Trophoblast cell (in vitro differentiated cells and primary cell): Measurements from ENCODE around the gene COL13A1.

Source experiments
- DNase-seq, 2 donors: peaks; one replicate each; pipeline ENCODE4 v3.0.0-alpha.2; 2016
- H2AFZ ChIP-seq: 2 replicates; pipeline ENCODE4 v1.6.1; 2013; ENCODE audit warnings: low read length, moderate library complexity, mild to moderate bottlenecking; ENCODE audit not compliant: insufficient read depth, poor library complexity
- H2AK5ac ChIP-seq: 2 replicates; pipeline ENCODE4 v1.6.1; 2013; ENCODE audit warnings: mild to moderate bottlenecking, low read length
- H2BK120ac ChIP-seq: 2 replicates; pipeline ENCODE4 v1.6.1; 2013; ENCODE audit warnings: low read length, mild to moderate bottlenecking, moderate library complexity; ENCODE audit not compliant: insufficient read depth, poor library complexity
- H2BK12ac ChIP-seq: 2 replicates; pipeline ENCODE4 v1.6.1; 2013; ENCODE audit warnings: mild to moderate bottlenecking, low read length, moderate library complexity
- H2BK5ac ChIP-seq: 2 replicates; pipeline ENCODE4 v1.6.1; 2013; ENCODE audit warnings: low read length, low read depth, moderate library complexity, mild to moderate bottlenecking; ENCODE audit not compliant: poor library complexity
- H3K14ac ChIP-seq: 2 replicates; pipeline ENCODE4 v1.6.1; 2013; ENCODE audit warnings: mild to moderate bottlenecking, low read length
- H3K18ac ChIP-seq: 2 replicates; pipeline ENCODE4 v1.6.1; 2013; ENCODE audit warnings: mild to moderate bottlenecking, low read length
- H3K23ac ChIP-seq: 2 replicates; pipeline ENCODE4 v1.6.1; 2013; ENCODE audit warnings: low read length
- H3K27ac ChIP-seq: 2 replicates; pipeline ENCODE4 v1.5.1; 2013; ENCODE audit warnings: low read depth, mild to moderate bottlenecking, inconsistent platforms, low read length, moderate library complexity
- H3K27me3 ChIP-seq: 2 replicates; pipeline ENCODE4 v1.6.1; 2013; ENCODE audit warnings: inconsistent platforms, mild to moderate bottlenecking, low read length, moderate library complexity; ENCODE audit not compliant: insufficient read depth
- H3K36me3 ChIP-seq, 2 experiments: 1 replicate in 1 of 2; 2 replicates in 1 of 2; pipeline ENCODE4 v1.6.1; 2013; ENCODE audit warnings: low read length in 2 of 2, mild to moderate bottlenecking in 2 of 2, moderate library complexity in 1 of 2; ENCODE audit not compliant: insufficient read depth in 2 of 2, control insufficient read depth in 1 of 2
- H3K4ac ChIP-seq: 2 replicates; pipeline ENCODE4 v1.6.1; 2013; ENCODE audit warnings: low read depth, mild to moderate bottlenecking, low read length, moderate library complexity
- H3K4me1 ChIP-seq, 2 experiments: 1 replicate in 1 of 2; 2 replicates in 1 of 2; pipeline ENCODE4 v1.6.1; 2013; ENCODE audit warnings: low read length in 2 of 2, mild to moderate bottlenecking in 2 of 2, moderate library complexity in 1 of 2; ENCODE audit not compliant: insufficient read depth in 2 of 2, control insufficient read depth in 1 of 2
- H3K4me2 ChIP-seq: 2 replicates; pipeline ENCODE4 v1.6.1; 2013; ENCODE audit warnings: inconsistent platforms, mild to moderate bottlenecking, low read length, moderate library complexity
- H3K4me3 ChIP-seq: 2 replicates; pipeline ENCODE4 v1.5.1; 2013; ENCODE audit warnings: mild to moderate bottlenecking, low read depth, low read length, inconsistent platforms
- H3K79me1 ChIP-seq: one replicate; pipeline ENCODE4 v1.6.1; 2013; ENCODE audit warnings: low read length
- H3K79me2 ChIP-seq: 2 replicates; pipeline ENCODE4 v1.6.1; 2013; ENCODE audit warnings: low read length, mild to moderate bottlenecking; ENCODE audit not compliant: control insufficient read depth, insufficient read depth, poor library complexity
- H3K9ac ChIP-seq: 2 replicates; pipeline ENCODE4 v1.6.1; 2013; ENCODE audit warnings: mild to moderate bottlenecking, low read length
- H3K9me3 ChIP-seq: 2 replicates; pipeline ENCODE4 v1.6.1; 2013; ENCODE audit warnings: low read depth, mild to moderate bottlenecking, control low read depth, inconsistent platforms, low read length; ENCODE audit not compliant: insufficient read depth
- H4K12ac ChIP-seq: 2 replicates; pipeline ENCODE4 v1.6.1; 2013; ENCODE audit warnings: low read depth, mild to moderate bottlenecking, low read length, moderate library complexity
- H4K8ac ChIP-seq: 2 replicates; pipeline ENCODE4 v1.6.1; 2013; ENCODE audit warnings: low read depth, mild to moderate bottlenecking, low read length, moderate library complexity
- H4K91ac ChIP-seq: one replicate; pipeline ENCODE4 v1.6.1; 2013; ENCODE audit warnings: low read depth, mild to moderate bottlenecking, low read length, moderate library complexity
- WGBS: extraction: QIAGEN DNeasy Blood & Tissue Kit; methylation state at CpG from one replicate; pipeline ENCODE4 v1.1.7; 2013; ENCODE audit warnings: missing lambda C conversion rate; ENCODE audit not compliant: insufficient read length, insufficient coverage; ENCODE audit errors: extremely low coverage; 5-methylcytosine and 5-hydroxymethylcytosine counted together

COL13A1 gene

DNA sequence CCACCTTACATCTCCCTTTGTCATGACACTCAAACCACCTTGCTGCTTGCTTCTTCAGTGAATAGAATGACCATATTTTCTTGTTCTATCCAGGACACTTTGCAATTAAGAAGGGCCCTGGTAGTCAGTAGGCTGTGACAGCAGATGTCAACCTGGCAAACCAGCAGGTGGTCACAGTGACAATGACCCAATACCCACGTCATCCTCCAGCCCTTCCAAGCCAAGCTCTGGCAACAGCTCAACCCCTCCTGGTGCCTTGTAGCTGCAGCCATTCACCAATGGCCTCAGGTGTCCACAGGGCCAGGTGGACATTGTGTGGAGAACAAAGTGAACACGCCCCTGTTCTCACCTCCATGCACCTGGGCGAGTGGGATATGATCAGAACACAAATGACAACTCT is 163.4 kb downstream of the COL13A1 start:
- H2BK120ac ChIP-seq: no peak overlapping the region
- H3K27ac ChIP-seq: no peak overlapping the region
- H3K18ac ChIP-seq: no peak overlapping the region
- H3K27me3 ChIP-seq: no peaks in the 10 kb centered on the region
- no peak overlapping the region for H2AK5ac ChIP-seq
- H4K8ac ChIP-seq: no peak overlapping the region
- DNase-seq: no peak
- H3K9me3 ChIP-seq: no peaks in the 10 kb centered on the region
- H3K79me1 ChIP-seq: no peaks in the 10 kb centered on the region
- no peaks in the 10 kb centered on the region for H3K79me2 ChIP-seq
- H3K4me2 ChIP-seq: no peak overlapping the region
- no peak overlapping the region for H3K23ac ChIP-seq
- H2BK5ac ChIP-seq: no peak overlapping the region
- no peak overlapping the region for H2BK12ac ChIP-seq
- H3K36me3 ChIP-seq: no peaks in the 10 kb centered on the region
- no CpG with 5 or more reads among the region's 3 CpGs for WGBS
- no peak overlapping the region for H4K91ac ChIP-seq
- no peak overlapping the region for H3K4ac ChIP-seq
- no peak overlapping the region for H3K14ac ChIP-seq
- no peak overlapping the region for H3K4me3 ChIP-seq
- no peak overlapping the region for H3K9ac ChIP-seq
- no peak overlapping the region for H4K12ac ChIP-seq
- no peaks in the 10 kb centered on the region for H3K4me1 ChIP-seq
- no peak overlapping the region for H2AFZ ChIP-seq

DNA sequence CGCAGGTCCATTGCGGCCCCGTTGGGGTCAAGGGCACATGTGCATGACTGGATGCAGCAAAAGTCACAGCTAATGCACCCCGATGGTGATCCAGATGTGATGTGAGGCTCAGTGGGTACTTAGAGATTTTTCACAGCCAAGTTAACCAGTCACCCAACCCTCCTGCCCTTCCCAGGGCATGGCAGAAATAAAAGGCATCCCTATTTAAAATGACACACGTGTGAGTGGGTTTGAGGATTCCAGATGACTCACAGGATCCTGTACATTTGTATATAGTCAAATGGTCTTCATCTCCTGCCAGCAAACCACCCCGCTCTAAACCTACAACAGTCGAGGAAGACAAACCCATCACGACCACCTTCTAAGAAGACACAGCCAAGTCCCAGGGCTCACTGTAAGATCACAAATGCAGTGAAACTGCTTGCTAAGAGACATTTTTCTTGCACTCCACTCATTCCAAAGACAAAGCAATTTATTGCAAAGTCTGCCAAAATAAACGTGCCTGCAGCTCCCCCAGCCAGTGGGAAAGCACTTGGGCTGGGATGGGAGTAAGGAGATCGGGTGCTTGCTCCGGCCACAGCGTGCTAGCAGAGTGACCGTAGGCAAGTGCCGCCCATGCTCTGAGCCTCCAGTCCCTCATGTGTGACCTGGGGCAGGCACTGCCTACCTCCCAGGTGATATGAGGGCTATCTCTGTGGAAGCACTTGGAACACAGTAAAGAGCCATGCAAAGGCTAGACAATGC is 164.4 kb downstream of the COL13A1 start:
- H3K4ac ChIP-seq: no peak overlapping the region
- no peak overlapping the region for H3K23ac ChIP-seq
- no peak overlapping the region for H2BK12ac ChIP-seq
- no peak overlapping the region for H4K8ac ChIP-seq
- no peak overlapping the region for H3K4me2 ChIP-seq
- H3K27ac ChIP-seq: no peak overlapping the region
- H3K36me3 ChIP-seq: no peaks in the 10 kb centered on the region
- no peak overlapping the region for H2AFZ ChIP-seq
- no peak for DNase-seq
- no peaks in the 10 kb centered on the region for H3K9me3 ChIP-seq
- no peaks in the 10 kb centered on the region for H3K79me2 ChIP-seq
- no peak overlapping the region for H3K4me3 ChIP-seq
- H2AK5ac ChIP-seq: no peak overlapping the region
- H2BK5ac ChIP-seq: no peak overlapping the region
- H3K9ac ChIP-seq: no peak overlapping the region
- no peak overlapping the region for H3K18ac ChIP-seq
- H3K4me1 ChIP-seq: no peaks in the 10 kb centered on the region
- no peaks in the 10 kb centered on the region for H3K27me3 ChIP-seq
- no CpG with 5 or more reads among the region's 14 CpGs for WGBS
- no peak overlapping the region for H3K14ac ChIP-seq
- H3K79me1 ChIP-seq: no peaks in the 10 kb centered on the region
- H2BK120ac ChIP-seq: no peak overlapping the region
- no peak overlapping the region for H4K91ac ChIP-seq
- H4K12ac ChIP-seq: no peak overlapping the region

DNA sequence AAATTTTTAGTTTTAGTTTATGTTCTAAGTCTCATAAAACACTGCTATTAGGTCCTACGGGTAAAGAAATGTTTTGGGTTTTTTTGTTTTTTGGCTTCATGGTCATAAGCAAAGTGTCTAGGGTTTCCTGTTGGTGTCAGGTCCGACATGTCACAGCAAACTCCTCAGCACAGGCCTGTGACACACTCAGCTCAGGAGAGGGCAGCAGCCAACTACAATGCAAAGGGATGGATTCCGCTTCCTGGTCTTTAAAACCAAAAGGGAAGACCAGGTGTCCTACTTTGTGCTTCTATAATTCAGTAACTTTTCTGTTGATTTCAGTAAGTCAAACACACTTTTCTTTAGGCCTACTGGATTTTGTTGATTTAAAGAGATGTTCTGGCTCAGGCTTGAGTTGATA is 167.1 kb downstream of the COL13A1 start:
- Histone ChIP-seq H4K8ac (no peak overlapping the region), H3K27me3 (no peaks in the 10 kb centered on the region), H3K18ac (no peak overlapping the region), H3K4ac (no peak overlapping the region), H3K23ac (no peak overlapping the region), H3K14ac (no peak overlapping the region), H2BK120ac (no peak overlapping the region), H2BK12ac (no peak overlapping the region), H3K4me2 (no peak overlapping the region), H3K27ac (no peak overlapping the region), H2AFZ (no peak overlapping the region), H2BK5ac (no peak overlapping the region), H2AK5ac (no peak overlapping the region), H3K4me3 (no peak overlapping the region), H3K36me3 (no peaks in the 10 kb centered on the region), H3K79me2 (no peaks in the 10 kb centered on the region), H3K9ac (no peak overlapping the region), H3K79me1 (no peaks in the 10 kb centered on the region), H3K9me3 (no peaks in the 10 kb centered on the region), H4K12ac (no peak overlapping the region), H4K91ac (no peak overlapping the region), H3K4me1 (peaks cover 0 to 3% of the 10 kb centered on the region in 2 experiments)
- no CpG with 5 or more reads among the region's 3 CpGs for WGBS
- no peak for DNase-seq

DNA sequence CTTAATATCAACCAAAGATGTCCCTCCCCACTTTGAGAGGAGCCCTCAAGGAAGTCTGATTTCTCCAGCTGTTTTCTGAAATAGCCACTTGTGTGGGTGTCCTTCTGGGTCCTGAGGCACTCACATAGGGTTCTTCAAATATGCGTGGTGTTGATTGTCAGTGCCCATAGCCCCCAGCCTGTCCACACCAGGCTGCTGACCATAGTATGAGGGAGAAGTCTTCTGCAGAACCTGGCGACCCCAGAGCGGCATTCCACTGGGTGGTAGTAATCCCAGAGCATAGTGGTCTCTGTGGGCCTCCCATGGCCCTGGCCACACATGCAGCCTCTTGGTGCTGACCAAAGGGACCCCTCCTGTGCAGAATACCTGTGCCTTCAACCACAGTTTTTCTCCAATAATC is 168.3 kb downstream of the COL13A1 start:
- Histone ChIP-seq H3K18ac (no peak overlapping the region), H4K12ac (no peak overlapping the region), H3K23ac (no peak overlapping the region), H3K36me3 (no peaks in the 10 kb centered on the region), H3K9ac (no peak overlapping the region), H2BK12ac (no peak overlapping the region), H3K27ac (no peak overlapping the region), H3K27me3 (no peaks in the 10 kb centered on the region), H2BK5ac (no peak overlapping the region), H3K79me1 (no peaks in the 10 kb centered on the region), H4K91ac (no peak overlapping the region), H3K9me3 (no peaks in the 10 kb centered on the region), H3K4me2 (no peak overlapping the region), H3K4me1 (peaks cover 0 to 3% of the 10 kb centered on the region in 2 experiments), H4K8ac (no peak overlapping the region), H3K14ac (no peak overlapping the region), H3K79me2 (no peaks in the 10 kb centered on the region), H2AFZ (no peak overlapping the region), H3K4me3 (no peak overlapping the region), H3K4ac (no peak overlapping the region), H2AK5ac (no peak overlapping the region), H2BK120ac (no peak overlapping the region)
- DNase-seq: no peak
- no CpG with 5 or more reads among the region's 3 CpGs for WGBS
